GM19035 (cell line): Measurements from ENCODE around the gene KRTAP4-2.
"Not testable (repeated sequence)": the region's sequence is repeated elsewhere in the genome, so short reads cannot be mapped to it uniquely, and the experiment has no call there.

ENCODE experiments used
- ATAC-seq: cut with Tn5 transposase; IDR thresholded peaks from one replicate; pipeline ENCODE4 v1.9.1; 2021; ENCODE audit not compliant: unreplicated experiment

The KRTAP4-2 gene

GRCh38 chr17:41177727-41178271 lies at the start of gene KRTAP4-2:
Gene KRTAP4-2 (minus strand): TSS chr17:41178221. CDS start chr17:41178164, 57 bp downstream.
- ATAC-seq: no peak

GRCh38 chr17:41226598-41227095 lies 48.6 kb upstream of the KRTAP4-2 start, which contains the start of gene KRTAP9-2:
Gene KRTAP9-2 (plus strand): TSS chr17:41226648. CDS start chr17:41226655, 7 bp downstream.
- not testable (repeated sequence) for ATAC-seq

- ATAC-seq: no peak
Measured at GRCh38 chr17:41226051-41226450, 48.0 kb upstream of the KRTAP4-2 start.

GRCh38 chr17:41223821-41224220 lies 45.8 kb upstream of the KRTAP4-2 start:
- ATAC-seq: no peak

- ATAC-seq: no peak
Measured at GRCh38 chr17:41215681-41216080, 37.7 kb upstream of the KRTAP4-2 start.

GRCh38 chr17:41212524-41213169 lies 34.6 kb upstream of the KRTAP4-2 start:
- ATAC-seq: no peak

- ATAC-seq: no peak
Measured at GRCh38 chr17:41211845-41212466, 33.9 kb upstream of the KRTAP4-2 start.

- no peak for ATAC-seq
Measured at GRCh38 chr17:41199421-41200078, 21.5 kb upstream of the KRTAP4-2 start.

GRCh38 chr17:41196068-41196467 lies 18.0 kb upstream of the KRTAP4-2 start:
- ATAC-seq: no peak

- no peak for ATAC-seq
Measured at GRCh38 chr17:41190328-41190727, 12.3 kb upstream of the KRTAP4-2 start.

GRCh38 chr17:41189837-41190318 lies 11.9 kb upstream of the KRTAP4-2 start, which contains the start of gene KRTAP9-1:
Gene KRTAP9-1 (plus strand): TSS chr17:41189887. CDS start chr17:41189887, 0 bp downstream.
- ATAC-seq: not testable (repeated sequence)

- ATAC-seq: no peak
Measured at GRCh38 chr17:41186872-41187271, 8.9 kb upstream of the KRTAP4-2 start.

GRCh38 chr17:41185001-41185400 lies 7.0 kb upstream of the KRTAP4-2 start:
- no peak for ATAC-seq

- no peak for ATAC-seq
Measured at GRCh38 chr17:41184480-41184961, 6.5 kb upstream of the KRTAP4-2 start, which contains the start of gene KRTAP4-1. Gene KRTAP4-1 (minus strand): TSS chr17:41184911. CDS start chr17:41184854, 57 bp downstream.

- no peak for ATAC-seq
Measured at GRCh38 chr17:41178843-41179616, 1.0 kb upstream of the KRTAP4-2 start.

- ATAC-seq: no peak
Measured at GRCh38 chr17:41178341-41178740, 320 bp upstream of the KRTAP4-2 start.

- ATAC-seq: no peak
Measured at GRCh38 chr17:41176744-41177387, 1.2 kb downstream of the KRTAP4-2 start.

- ATAC-seq: no peak
Measured at GRCh38 chr17:41171886-41172285, 6.1 kb downstream of the KRTAP4-2 start.

GRCh38 chr17:41168121-41168520 lies 9.9 kb downstream of the KRTAP4-2 start, which contains the start of gene KRTAP4-3:
Gene KRTAP4-3 (minus strand): TSS chr17:41168221. CDS start chr17:41168172, 49 bp downstream.
- no peak for ATAC-seq

GRCh38 chr17:41167561-41167960 lies 10.5 kb downstream of the KRTAP4-2 start:
- ATAC-seq: no peak
